ENCODE measurements around the gene PSME1. TPM values are rescaled to one million over a fixed set of nuclear protein-coding genes. Genes with fewer than 3 reads are reported as not detected.

PSME1 gene
- 105 and 223 TPM in 2 replicates for total RNA-seq

DNA sequence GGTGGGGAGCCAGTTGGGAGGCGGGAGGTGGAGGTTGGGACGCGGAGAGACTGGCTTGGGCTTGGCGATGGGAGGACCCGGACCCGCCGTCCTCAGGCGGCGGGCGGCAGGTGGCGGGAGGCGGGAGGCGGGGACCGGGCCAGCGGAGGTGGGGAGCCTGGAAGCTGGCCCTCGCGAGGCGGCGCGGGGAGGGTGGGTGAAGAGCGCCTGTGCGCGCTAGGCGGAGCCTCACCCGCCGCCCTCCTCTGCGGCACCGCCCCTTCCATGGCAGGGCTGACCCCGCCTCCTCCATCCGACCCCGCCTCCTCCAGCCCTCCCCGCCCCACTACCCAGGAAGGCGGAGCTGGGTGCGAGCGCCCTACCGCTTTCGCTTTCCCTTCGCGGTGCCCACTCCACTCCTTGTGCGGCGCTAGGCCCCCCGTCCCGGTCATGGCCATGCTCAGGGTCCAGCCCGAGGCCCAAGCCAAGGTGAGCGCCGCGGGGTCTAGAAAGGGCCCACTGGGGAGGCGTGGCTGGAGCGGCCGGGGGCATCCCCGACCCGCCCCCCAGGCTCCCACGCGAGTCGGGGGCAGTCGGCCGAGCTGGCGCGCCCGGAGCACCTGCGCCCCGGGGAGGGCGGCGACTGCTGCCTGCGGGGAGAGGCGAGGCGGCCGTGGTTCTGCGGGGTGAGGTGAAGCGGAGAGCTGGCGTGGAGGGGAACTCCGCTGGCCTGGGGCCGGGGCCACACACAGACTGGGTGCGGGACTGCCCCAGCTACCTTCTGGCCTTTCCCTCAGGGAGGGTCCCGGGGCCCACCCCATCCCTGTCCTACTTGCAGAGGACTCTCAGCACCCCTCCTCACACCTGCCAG lies at the start of gene PSME1:
Gene PSME1 (plus strand): TSS at position 361 of the 850 bp plus-strand sequence. CDS start 69 bp downstream, at position 430.

DNA sequence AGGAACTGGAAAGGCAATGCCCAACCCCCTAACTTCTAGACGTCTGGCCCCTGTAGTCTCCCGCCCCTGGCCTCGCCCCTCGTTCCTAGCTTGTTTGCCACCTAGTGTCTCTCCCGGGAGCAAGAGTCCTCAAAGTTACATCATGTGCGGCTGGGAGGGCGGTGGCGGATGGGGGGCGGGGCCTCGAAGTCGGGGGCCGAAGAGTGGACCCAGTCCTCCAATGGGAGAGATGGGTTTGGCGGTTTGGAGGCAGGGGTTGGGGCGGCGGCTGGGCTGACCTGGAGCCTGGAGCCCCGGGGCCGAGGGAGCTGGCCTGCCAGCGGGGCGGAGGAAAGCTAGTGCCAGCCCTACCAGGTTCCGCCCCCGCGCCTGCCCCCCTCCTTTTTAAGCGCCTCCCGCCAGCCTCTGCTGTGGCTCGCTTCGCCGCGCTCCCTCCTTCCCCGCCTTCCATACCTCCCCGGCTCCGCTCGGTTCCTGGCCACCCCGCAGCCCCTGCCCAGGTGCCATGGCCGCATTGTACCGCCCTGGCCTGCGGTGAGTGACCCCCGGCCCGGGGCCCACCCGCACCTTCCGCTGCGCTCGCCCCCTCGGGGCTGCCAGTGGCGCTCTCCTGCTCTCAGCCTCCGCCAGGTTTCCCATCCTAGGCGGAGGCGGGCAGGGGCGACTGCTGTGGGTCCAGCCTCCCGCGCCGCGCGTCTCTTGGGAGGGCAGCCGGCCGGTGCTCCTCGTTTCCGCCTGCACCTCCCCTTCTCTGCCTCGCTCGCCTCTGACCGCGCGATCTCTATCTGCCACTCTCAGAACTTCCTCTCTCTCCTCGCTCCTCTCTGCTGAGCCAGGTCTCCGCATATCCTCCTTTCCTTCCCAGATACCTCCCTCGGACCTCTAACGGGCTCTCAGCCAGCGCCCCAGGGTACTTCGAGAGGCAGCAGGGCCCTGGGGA lies 41.8 kb upstream of the PSME1 start, which contains the start of gene PCK2:
Gene PCK2 (plus strand): TSS at position 411 of the 940 bp plus-strand sequence. CDS start 95 bp downstream, at position 506.

DNA sequence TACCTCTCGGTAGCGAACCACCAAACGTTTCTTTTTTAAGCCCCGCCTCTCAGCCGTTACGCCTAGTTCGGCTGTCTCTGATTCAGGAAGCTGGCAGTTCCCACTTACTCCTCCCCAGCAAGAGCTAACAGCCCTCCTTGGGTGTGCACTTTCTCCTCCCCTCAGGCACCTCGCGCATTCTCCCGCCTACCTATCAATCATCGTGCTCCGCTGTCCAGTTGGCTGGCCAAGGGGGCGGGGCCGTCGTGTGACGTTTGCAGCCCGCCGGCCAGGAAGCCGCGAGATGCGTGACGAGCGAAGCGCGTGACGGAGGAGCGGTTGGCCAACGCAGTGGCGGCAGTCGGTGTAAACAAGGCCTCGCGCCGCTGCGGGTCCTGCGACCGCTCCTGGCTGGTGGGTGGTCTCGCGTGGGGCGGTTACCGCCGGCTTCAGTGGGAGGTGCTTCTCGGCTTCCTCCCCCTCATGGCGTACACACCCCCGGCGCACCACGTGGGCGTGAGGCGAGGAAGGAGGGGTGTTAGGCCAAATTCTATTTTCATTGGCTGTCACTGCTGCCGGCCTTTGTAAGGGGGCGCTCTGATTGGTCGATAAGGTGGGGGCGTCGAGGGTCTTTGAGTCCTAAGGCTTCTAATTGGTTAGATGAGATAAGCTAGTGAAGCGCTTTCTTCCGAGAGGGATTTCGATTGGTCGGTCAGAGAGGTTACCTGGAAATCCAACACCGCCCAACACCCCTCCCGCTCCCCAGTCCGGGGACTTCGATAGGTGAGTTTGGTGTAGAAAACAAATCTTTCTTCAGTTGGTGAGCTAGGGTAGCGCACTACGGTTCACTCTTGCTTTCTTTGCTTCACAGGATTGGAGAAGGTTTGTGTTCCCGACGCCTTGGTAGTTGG lies 21.2 kb upstream of the PSME1 start, which contains the start of the genes DCAF11 and NRL:
Gene DCAF11 (plus strand): TSS at position 246 of the 890 bp plus-strand sequence. CDS start 818 bp downstream, outside the sequence.
Gene NRL (minus strand): TSS at position 418 of the 890 bp plus-strand sequence. CDS start 32,101 bp downstream, outside the sequence.

DNA sequence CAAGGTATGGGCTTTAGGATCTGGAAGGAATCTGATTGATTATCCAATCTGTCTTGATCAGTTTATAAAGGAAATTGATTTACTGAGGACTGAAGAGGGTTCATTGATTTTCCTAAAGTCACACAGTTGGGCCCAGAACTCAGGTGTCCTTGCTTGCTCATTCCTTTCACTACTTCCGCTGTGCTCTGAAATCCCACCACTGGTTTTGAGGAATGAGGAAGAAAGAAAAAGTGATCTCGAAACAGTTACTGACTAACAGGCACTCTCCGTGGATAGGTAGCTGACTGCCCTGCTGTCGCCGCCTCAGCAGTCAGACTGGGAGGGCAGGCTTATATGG lies 5.6 kb upstream of the PSME1 start, which contains the start of gene FITM1:
Gene FITM1 (plus strand): TSS at position 280 of the 337 bp plus-strand sequence. CDS start 905 bp downstream, outside the sequence.

DNA sequence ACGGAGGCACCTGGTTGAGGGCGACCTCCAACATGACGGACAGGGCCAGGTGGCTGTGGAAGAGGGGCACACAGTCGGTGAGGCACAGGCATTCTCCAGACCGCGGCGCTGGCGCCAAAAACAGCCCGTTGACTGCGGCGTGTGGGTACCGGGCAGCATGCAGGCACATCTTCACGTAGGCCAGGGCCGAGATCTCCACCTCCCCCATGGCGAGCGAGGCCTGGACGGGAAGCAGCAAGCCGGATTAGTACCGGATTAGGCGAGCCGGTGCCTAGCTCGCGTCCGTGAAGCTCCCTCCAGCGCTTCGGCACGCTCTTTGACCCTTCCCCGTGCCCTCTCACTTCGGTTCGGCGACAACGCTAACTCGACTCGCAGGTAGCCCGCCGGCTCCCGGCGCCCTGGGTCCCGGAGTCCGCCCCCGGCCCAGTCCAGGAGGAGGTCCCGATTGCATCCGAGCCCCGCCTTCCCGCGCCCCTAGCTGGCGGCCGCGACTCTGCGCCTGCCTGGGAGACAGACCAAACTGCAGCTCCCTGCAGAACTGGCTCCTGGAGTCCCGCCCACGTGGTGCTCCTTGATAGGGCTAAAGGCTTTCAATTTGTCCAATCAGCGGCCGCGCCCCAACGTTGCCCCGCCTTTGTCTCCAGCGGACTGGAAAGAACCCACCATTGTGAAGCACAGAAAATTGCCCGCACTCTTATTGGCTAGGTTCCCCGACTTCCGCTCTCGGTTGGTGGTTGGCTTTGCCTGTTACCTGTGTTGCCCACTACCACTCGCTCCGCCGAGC lies 5.3 kb downstream of the PSME1 start, which contains the start of gene EMC9:
Gene EMC9 (minus strand): TSS at position 495 of the 784 bp plus-strand sequence. CDS start 287 bp downstream, at position 208.

DNA sequence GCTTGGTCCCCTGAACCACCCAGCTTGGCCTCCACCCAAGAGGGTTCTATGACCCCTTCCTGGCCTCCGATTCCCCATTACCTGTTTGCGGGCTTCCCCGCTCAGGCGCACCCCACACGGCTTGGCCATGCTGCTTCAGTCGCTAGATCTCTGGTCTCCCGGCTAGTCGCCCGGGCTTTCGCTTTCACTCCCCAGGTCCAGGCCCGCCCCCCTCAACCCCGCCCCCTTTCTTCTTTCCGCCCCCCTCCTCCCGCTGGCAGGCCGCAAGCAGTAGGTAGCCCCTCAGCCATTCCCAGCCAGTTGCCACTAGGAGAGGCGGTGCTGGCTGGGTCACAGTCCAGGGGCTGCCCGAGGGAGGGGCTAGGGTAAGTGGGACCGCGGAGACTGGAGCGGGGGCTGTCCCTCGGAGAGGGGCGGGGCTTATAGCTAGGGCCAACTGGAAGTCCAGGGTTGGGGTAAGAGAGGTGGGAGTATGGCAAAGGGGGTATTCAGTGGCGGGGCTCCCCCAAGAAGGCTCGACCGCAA lies 10.5 kb downstream of the PSME1 start, which contains the start of gene PSME2:
Gene PSME2 (minus strand): TSS at position 158 of the 525 bp plus-strand sequence. CDS start 29 bp downstream, at position 129.

DNA sequence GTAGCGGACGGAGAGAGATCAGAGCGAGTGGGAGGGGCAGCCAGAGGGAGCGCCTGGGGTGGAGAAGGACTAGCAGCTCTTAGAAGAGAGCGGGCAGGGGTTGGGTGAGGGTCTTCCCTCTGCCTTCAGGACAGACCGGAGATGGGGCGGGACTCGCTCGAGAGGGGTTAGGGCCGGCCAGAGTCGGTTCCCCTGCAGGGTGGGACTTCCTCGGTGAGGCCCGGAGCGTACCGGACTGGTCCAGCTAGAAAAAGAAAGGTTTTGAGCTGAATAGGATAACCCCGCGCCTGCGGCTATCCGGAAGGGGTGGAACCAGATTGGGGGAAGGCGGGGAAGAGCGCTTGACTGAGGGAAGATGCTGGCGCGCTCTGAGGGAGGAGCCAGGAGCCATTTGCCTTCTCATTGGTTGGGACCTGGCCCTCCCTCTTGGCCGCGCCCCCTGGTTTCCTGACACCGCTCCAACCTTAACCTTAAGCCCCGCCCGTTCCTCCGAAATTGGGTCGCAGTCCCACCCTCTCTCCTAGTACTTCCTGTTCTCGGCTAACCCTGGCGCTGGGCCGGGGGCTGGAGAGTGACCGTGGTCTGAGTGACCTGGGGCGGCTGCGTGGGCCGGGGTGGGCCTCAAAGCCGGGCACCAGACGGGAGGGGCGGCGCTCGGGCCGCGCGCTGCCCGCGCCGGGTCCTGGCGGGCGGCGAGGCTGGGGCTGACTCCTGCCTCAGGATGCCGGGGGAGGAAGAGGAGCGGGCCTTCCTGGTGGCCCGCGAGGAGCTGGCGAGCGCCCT lies 11.2 kb downstream of the PSME1 start, which contains the start of gene RNF31:
Gene RNF31 (plus strand): TSS at position 521 of the 783 bp plus-strand sequence. CDS start 201 bp downstream, at position 722.

DNA sequence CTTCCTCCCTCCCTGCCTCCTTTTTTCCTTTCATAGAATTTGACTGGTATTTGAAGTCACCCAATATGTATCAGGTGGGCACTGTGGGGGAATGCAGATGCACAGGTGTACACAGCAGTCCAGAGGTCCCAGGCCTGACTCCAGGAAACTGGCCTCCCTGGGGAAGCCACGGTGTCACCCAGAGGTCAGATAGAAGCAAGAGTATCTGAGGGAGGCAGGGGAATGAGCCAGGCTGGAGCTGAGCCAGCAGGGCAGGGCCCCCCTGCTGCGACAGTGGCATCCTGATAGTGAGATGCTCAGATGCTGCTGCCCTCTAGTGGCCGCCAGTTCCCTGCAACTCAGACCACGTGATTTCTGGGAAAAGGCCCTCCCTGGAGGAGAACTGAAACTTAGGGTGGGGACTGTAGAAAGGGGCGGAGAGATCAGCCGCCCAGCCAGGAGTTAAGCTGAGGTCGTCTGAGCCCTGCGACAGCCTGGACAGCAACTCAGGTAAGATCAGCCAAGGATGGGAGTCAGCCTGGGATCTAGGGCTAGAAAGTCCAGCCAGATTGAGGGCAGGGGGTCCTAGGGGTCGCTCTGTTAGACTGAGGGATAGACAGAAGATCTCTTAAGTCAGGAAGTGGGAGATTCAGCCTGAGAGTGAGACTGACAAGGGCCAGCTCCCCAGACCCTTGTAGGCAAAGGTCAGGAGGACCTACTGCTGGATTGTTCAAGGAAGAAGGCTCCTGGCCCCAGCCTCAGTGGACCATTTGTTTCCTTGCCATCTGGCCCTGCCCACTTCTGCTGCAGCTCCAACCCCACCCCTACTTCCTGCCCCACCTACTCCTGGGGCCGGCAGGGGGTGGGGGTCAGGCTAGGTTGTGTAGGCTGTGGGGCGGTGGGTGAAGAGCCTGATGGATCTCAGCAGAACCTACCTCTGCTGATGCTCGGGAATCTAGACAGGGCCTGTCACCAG lies 25.1 kb downstream of the PSME1 start, which contains the start of gene IRF9:
Gene IRF9 (plus strand): TSS at position 416 of the 955 bp plus-strand sequence. CDS start 880 bp downstream, outside the sequence.

DNA sequence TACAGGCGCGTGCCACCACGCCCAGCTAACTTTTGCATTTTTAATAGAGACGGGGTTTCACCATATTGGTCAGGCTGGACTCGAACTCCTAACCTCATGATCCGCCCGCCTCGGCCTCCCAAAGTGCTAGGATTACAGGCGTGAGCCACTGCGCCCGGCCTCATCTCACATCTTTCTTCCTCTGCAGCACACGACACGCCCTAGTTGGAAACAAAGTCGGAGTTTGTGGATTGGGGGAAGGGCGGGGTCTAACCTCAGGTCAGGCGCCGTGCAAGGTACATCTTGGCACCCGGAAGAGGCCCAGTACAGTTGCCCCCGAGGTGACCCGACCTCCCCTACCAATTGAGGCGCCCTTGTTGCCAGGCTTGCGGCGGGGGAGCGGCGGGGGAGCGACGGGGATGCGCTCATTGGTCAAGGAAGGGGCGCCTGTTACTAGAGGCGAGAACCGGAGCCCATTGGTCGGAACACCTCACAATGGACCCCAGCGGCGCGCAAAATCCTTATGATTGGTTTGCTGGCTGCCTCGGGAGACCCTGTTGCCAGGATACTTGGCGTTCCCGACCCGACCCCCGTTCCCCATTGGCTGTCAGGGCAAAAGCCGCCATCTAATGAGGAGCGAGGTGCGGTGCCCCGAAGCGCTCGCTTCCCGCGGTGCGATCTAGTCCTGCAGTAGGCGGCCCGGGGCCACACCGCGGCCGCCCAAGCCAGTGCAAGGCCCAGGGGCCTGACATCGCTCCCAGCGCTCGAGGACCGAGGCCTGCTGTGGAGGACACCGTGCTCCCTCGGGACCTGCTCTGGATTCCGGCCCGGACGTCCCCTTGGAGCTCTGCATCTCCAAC lies 35.6 kb downstream of the PSME1 start, which contains the start of gene REC8:
Gene REC8 (plus strand): TSS at position 659 of the 839 bp plus-strand sequence. CDS start 473 bp downstream, outside the sequence.

Other genes starting within 250 kb of the PSME1 start
- 50.2 and 51.3 TPM in 2 replicates for gene DHRS4, start 182.4 kb upstream of the PSME1 start, total RNA-seq
- 6.5 and 14.9 TPM in 2 replicates for gene DHRS4L2, start 147.3 kb upstream of the PSME1 start, total RNA-seq
- not detected in 2 replicates for gene CARMIL3, start 84.2 kb upstream of the PSME1 start, total RNA-seq
- gene CPNE6, start 64.6 kb upstream of the PSME1 start, total RNA-seq: not detected in 2 replicates
- 10.4 and 21.4 TPM in 2 replicates for gene PCK2, start 41.9 kb upstream of the PSME1 start, total RNA-seq
- gene DCAF11, start 21.4 kb upstream of the PSME1 start, total RNA-seq: 43.5 and 91.6 TPM in 2 replicates
- gene NRL, start 21.2 kb upstream of the PSME1 start, total RNA-seq: 0.32 and 0.76 TPM in 2 replicates
- under 0.01 TPM in 1 of 2 replicates, not detected in the other for gene FITM1, start 5.5 kb upstream of the PSME1 start, total RNA-seq
- 30.5 and 34.3 TPM in 2 replicates for gene EMC9, start 5.4 kb downstream of the PSME1 start, total RNA-seq
- 88.0 and 158 TPM in 2 replicates for gene PSME2, start 10.4 kb downstream of the PSME1 start, total RNA-seq
- 37.4 and 47.7 TPM in 2 replicates for gene RNF31, start 11.3 kb downstream of the PSME1 start, total RNA-seq
- gene IRF9, start 25.1 kb downstream of the PSME1 start, total RNA-seq: 36.4 and 131 TPM in 2 replicates
- 2.6 and 13.4 TPM in 2 replicates for gene REC8, start 35.9 kb downstream of the PSME1 start, total RNA-seq
- 33.1 and 43.2 TPM in 2 replicates for gene IPO4, start 52.6 kb downstream of the PSME1 start, total RNA-seq
- gene TM9SF1, start 59.2 kb downstream of the PSME1 start, total RNA-seq: 48.7 and 71.6 TPM in 2 replicates
- not detected in 2 replicates for gene TSSK4, start 69.5 kb downstream of the PSME1 start, total RNA-seq
- gene CHMP4A, start 77.3 kb downstream of the PSME1 start, total RNA-seq: 28.3 and 54.1 TPM in 2 replicates
- 16.9 and 28.1 TPM in 2 replicates for gene MDP1, start 79.9 kb downstream of the PSME1 start, total RNA-seq
- gene NEDD8, start 96.2 kb downstream of the PSME1 start, total RNA-seq: 201 and 492 TPM in 2 replicates
- 81.2 and 135 TPM in 2 replicates for gene GMPR2, start 96.7 kb downstream of the PSME1 start, total RNA-seq
- gene TINF2, start 106.4 kb downstream of the PSME1 start, total RNA-seq: 58.2 and 60.7 TPM in 2 replicates
- gene TGM1, start 127.0 kb downstream of the PSME1 start, total RNA-seq: 0.65 and 0.91 TPM in 2 replicates
- gene RABGGTA, start 135.4 kb downstream of the PSME1 start, total RNA-seq: 13.2 and 27.3 TPM in 2 replicates
- 3.6 and 19.0 TPM in 2 replicates for gene DHRS1, start 163.6 kb downstream of the PSME1 start, total RNA-seq
- gene NOP9, start 163.7 kb downstream of the PSME1 start, total RNA-seq: 22.4 and 26.6 TPM in 2 replicates
- 0.32 and 3.2 TPM in 2 replicates for gene CIDEB, start 171.8 kb downstream of the PSME1 start, total RNA-seq
- gene LTB4R2, start 173.9 kb downstream of the PSME1 start, total RNA-seq: 2.6 and 5.0 TPM in 2 replicates
- gene LTB4R, start 175.3 kb downstream of the PSME1 start, total RNA-seq: 0.65 and 3.0 TPM in 2 replicates
- gene ADCY4, start 198.9 kb downstream of the PSME1 start, total RNA-seq: 20.1 and 36.6 TPM in 2 replicates
- 5.5 and 6.7 TPM in 2 replicates for gene RIPK3, start 203.8 kb downstream of the PSME1 start, total RNA-seq
- gene NFATC4, start 232.0 kb downstream of the PSME1 start, total RNA-seq: 21.8 and 25.1 TPM in 2 replicates

Measured in epithelial cell of umbilical artery (primary cell).